ENCODE measurements around the gene TMSB4X. TPM values are rescaled to one million over a fixed set of nuclear protein-coding genes. Genes with fewer than 3 reads are reported as not detected.
A peak's percentile ranks its signal among the peaks of the same experiment; 100 is the strongest.

Gene TMSB4X
- total RNA-seq, 1 experiment from 2014 or later, result 2,595 TPM

GRCh38 chrX:12999422-12999821 is 24.5 kb downstream of the TMSB4X start (continued):
- TF ChIP-seq SOX15 (CRISPR knock-in tag; IDR thresholded peaks at IDR 0.05) (no peak), NFE2L1 (CRISPR knock-in tag; IDR thresholded peaks at IDR 0.05) (no peak), ZBTB43 (CRISPR knock-in tag; IDR thresholded peaks at IDR 0.05) (no peak)

GRCh38 chrX:13000301-13000811 is 25.4 kb downstream of the TMSB4X start:
- H3K9me3 Mint-ChIP-seq, result no peaks in the 10 kb centered on the region
- ChIA-PET CTCF (interaction anchor here (1.6 kb wide), 1 partner anchor 54 kb away, joined by 4 read pairs; no protein-coding TSS in a partner anchor), POLR2A (no interaction called here)
- no peaks in the 10 kb centered on the region for H3K27me3 Mint-ChIP-seq (ENCODE audit: low read depth)
- H3K27ac Mint-ChIP-seq, result peak overlapping the region; percentile 20
- ATAC-seq (no peak), DNase-seq (ENCODE audit: low spot score) (no peak)
- H3K36me3 Mint-ChIP-seq, result no peaks in the 10 kb centered on the region
- peaks cover 28% of the 10 kb centered on the region for H3K4me1 Mint-ChIP-seq
- no peak for TF ChIP-seq ZNF317 (CRISPR knock-in tag; IDR thresholded peaks at IDR 0.05; ENCODE audit: borderline replicate concordance, low read depth)
- no peak for TF ChIP-seq ATF1 (CRISPR knock-in tag; IDR thresholded peaks at IDR 0.05)
- TF ChIP-seq NFYB (CRISPR knock-in tag; conservative IDR thresholded peaks at IDR 0.05; ENCODE audit: low read depth), result no peak
- TF ChIP-seq CREB1 (CRISPR knock-in tag; IDR thresholded peaks at IDR 0.05), result no peak
- TF ChIP-seq ZNF512 (CRISPR knock-in tag; IDR thresholded peaks at IDR 0.05; ENCODE audit: borderline replicate concordance), result no peak
- no peak for TF ChIP-seq ZNF396 (CRISPR knock-in tag; IDR thresholded peaks at IDR 0.05; ENCODE audit: borderline replicate concordance)
- no peak for TF ChIP-seq SOX15 (CRISPR knock-in tag; IDR thresholded peaks at IDR 0.05)
- no peak for TF ChIP-seq NR1H2 (CRISPR knock-in tag; IDR thresholded peaks at IDR 0.05)
- TF ChIP-seq HMGA2 (CRISPR knock-in tag; IDR thresholded peaks at IDR 0.05), result no peak
- no peak for TF ChIP-seq ARID4B (CRISPR knock-in tag; IDR thresholded peaks at IDR 0.05; ENCODE audit: borderline replicate concordance)
- no peak for TF ChIP-seq PRRX2 (CRISPR knock-in tag; IDR thresholded peaks at IDR 0.05)
- TF ChIP-seq ZNF423 (CRISPR knock-in tag; IDR thresholded peaks at IDR 0.05), result no peak
- TF ChIP-seq NFE2L1 (CRISPR knock-in tag; IDR thresholded peaks at IDR 0.05), result no peak
- TF ChIP-seq USF1 (CRISPR knock-in tag; IDR thresholded peaks at IDR 0.05), result no peak
- TF ChIP-seq CREM (CRISPR knock-in tag; IDR thresholded peaks at IDR 0.05), result no peak
- TF ChIP-seq ATF6 (CRISPR knock-in tag; IDR thresholded peaks at IDR 0.05), result no peak
- no peak for TF ChIP-seq ZNF232 (CRISPR knock-in tag; IDR thresholded peaks at IDR 0.05)
- H3K4me3 Mint-ChIP-seq, result no peak overlapping the region
